ENCODE results near the gene HLA-G.
"Not testable (repeated sequence)": the region's sequence is repeated elsewhere in the genome, so short reads cannot be mapped to it uniquely, and the experiment has no call there.

HLA-G gene

DNA sequence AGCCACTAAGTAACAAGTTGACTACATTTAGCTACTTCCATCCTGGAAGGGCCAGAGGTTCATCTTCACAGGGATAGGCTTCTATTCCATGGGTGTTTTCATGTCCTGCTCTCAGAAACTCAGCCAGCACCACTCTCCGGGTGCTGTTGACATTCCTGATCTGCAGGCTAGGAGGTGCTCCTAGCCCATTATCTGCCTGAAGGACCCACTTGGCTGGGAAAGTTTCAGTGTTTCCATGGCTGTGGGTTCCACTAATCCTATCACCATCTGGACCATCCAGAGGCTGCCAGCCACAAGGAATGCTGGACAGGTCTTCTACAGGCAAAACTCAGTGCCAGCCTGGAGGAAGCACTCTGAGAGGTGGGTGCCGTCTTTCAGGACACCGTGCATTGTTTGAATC is 45.2 kb downstream of the HLA-G start:
- no peak for DNase-seq (ENCODE audit: low read depth)

- no peak for DNase-seq (ENCODE audit: low read depth)
These were observed 47.6 kb downstream of the HLA-G start for GRCh38 chr6:29875257-29875656.

DNA sequence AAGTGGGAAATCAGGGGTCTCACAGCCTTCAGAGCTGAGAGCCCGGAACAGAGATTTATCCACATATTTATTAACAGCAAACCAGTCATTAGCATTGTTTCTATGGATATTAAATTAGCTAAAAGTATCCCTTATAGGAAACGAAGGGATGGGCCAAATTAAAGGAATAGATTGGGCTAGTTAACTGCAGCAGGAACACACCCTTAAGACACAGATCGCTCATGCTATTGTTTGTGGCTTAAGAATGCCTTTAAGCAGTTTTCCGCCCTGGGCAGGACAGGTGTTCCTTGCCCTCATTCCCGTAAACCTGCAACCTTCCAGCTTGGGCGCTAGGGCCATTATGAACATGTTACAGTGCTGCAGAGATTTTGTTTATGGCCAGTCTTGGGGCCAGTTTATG is 48.1 kb downstream of the HLA-G start:
- DNase-seq (ENCODE audit: low read depth), result not testable (repeated sequence)

All from GM04504 (cell line).